ENCODE results near the gene CYP4F22. TPM values are rescaled to one million over a fixed set of nuclear protein-coding genes. Genes with fewer than 3 reads are reported as not detected.

CYP4F22 gene
- total RNA-seq, 2 experiments from 2014 or later = not detected

GRCh38 chr19:15495151-15495550, 13.2 kb upstream of the CYP4F22 start:
- Histone ChIP-seq H3K4me2 (ENCODE audit: low read length) (no peak overlapping the region), H3K27ac (ENCODE audit: low read depth, low read length, poor library complexity, severe bottlenecking) (no peak overlapping the region), H4K20me1 (ENCODE audit: insufficient read depth, low read length) (no peaks in the 10 kb centered on the region), H3K4me1 (ENCODE audit: insufficient read depth, low read length, poor library complexity, severe bottlenecking) (no peaks in the 10 kb centered on the region), H2AFZ (ENCODE audit: low read length) (no peak overlapping the region), H3K36me3 (ENCODE audit: insufficient read depth, low read length) (no peaks in the 10 kb centered on the region), H3K9me2 (ENCODE audit: insufficient read depth, low read length) (no peaks in the 10 kb centered on the region), H3K9me3 (ENCODE audit: low read length) (no peaks in the 10 kb centered on the region), H3K4me3 (ENCODE audit: low read depth, low read length, poor library complexity, severe bottlenecking) (no peak overlapping the region), H3K79me2 (ENCODE audit: insufficient read depth, low read depth, low read length) (no peaks in the 10 kb centered on the region)
- ChIA-PET CTCF (ENCODE audit: unreplicated experiment) (no interaction called here), POLR2A (no interaction called here)
- no peak for DNase-seq (ENCODE audit: low spot score)
- intact Hi-C loops (cut with micrococcal nuclease; ENCODE audit: unreplicated experiment) = no loop called here
- TF ChIP-seq EZH2phosphoT487 (IDR thresholded peaks at IDR 0.05; ENCODE audit: borderline replicate concordance, low read depth, low read length) (no peak), CTCF (conservative IDR thresholded peaks at IDR 0.05; ENCODE audit: low read length) (no peak)
- no TSS peak for BruUV-seq (replicated peaks)

GRCh38 chr19:15498156-15498858, 10.0 kb upstream of the CYP4F22 start:
- no peaks in the 10 kb centered on the region for H3K36me3 ChIP-seq (ENCODE audit: insufficient read depth, low read length)
- no peaks in the 10 kb centered on the region for H3K9me3 ChIP-seq (ENCODE audit: low read length)
- no peaks in the 10 kb centered on the region for H3K4me1 ChIP-seq (ENCODE audit: insufficient read depth, low read length, poor library complexity, severe bottlenecking)
- ChIA-PET CTCF (ENCODE audit: unreplicated experiment) (no interaction called here), POLR2A (no interaction called here)
- TF ChIP-seq EZH2phosphoT487 (IDR thresholded peaks at IDR 0.05; ENCODE audit: borderline replicate concordance, low read depth, low read length) (no peak), CTCF (conservative IDR thresholded peaks at IDR 0.05; ENCODE audit: low read length) (no peak)
- H4K20me1 ChIP-seq (ENCODE audit: insufficient read depth, low read length) = no peaks in the 10 kb centered on the region
- no peaks in the 10 kb centered on the region for H3K79me2 ChIP-seq (ENCODE audit: insufficient read depth, low read depth, low read length)
- H3K9me2 ChIP-seq (ENCODE audit: insufficient read depth, low read length) = no peaks in the 10 kb centered on the region
- intact Hi-C loops (cut with micrococcal nuclease; ENCODE audit: unreplicated experiment) = no loop called here
- no peak for DNase-seq (ENCODE audit: low spot score)
- no peak overlapping the region for H3K27ac ChIP-seq (ENCODE audit: low read depth, low read length, poor library complexity, severe bottlenecking)
- H3K4me3 ChIP-seq (ENCODE audit: low read depth, low read length, poor library complexity, severe bottlenecking) = no peak overlapping the region
- no TSS peak for BruUV-seq (replicated peaks)
- no peak overlapping the region for H3K4me2 ChIP-seq (ENCODE audit: low read length)
- no peak overlapping the region for H2AFZ ChIP-seq (ENCODE audit: low read length)

GRCh38 chr19:15498910-15499309, 9.4 kb upstream of the CYP4F22 start:
- intact Hi-C loops (cut with micrococcal nuclease; ENCODE audit: unreplicated experiment) = no loop called here
- CTCF ChIA-PET (ENCODE audit: unreplicated experiment) = no interaction called here

More at GRCh38 chr19:15498910-15499309, 9.4 kb upstream of the CYP4F22 start:
- Histone ChIP-seq H3K4me3 (ENCODE audit: low read depth, low read length, poor library complexity, severe bottlenecking) (no peak overlapping the region), H3K9me3 (ENCODE audit: low read length) (no peaks in the 10 kb centered on the region), H4K20me1 (ENCODE audit: insufficient read depth, low read length) (no peaks in the 10 kb centered on the region), H3K4me1 (ENCODE audit: insufficient read depth, low read length, poor library complexity, severe bottlenecking) (no peaks in the 10 kb centered on the region), H3K79me2 (ENCODE audit: insufficient read depth, low read depth, low read length) (no peaks in the 10 kb centered on the region), H3K27ac (ENCODE audit: low read depth, low read length, poor library complexity, severe bottlenecking) (no peak overlapping the region), H3K4me2 (ENCODE audit: low read length) (no peak overlapping the region), H3K9me2 (ENCODE audit: insufficient read depth, low read length) (no peaks in the 10 kb centered on the region), H2AFZ (ENCODE audit: low read length) (no peak overlapping the region), H3K36me3 (ENCODE audit: insufficient read depth, low read length) (no peaks in the 10 kb centered on the region)
- no peak for TF ChIP-seq CTCF (conservative IDR thresholded peaks at IDR 0.05; ENCODE audit: low read length)
- no peak for TF ChIP-seq EZH2phosphoT487 (IDR thresholded peaks at IDR 0.05; ENCODE audit: borderline replicate concordance, low read depth, low read length)
- no TSS peak for BruUV-seq (replicated peaks)
- DNase-seq (ENCODE audit: low spot score) = no peak
- POLR2A ChIA-PET = no interaction called here
